MM.1S (cell line): ENCODE data around the gene IL12RB1.

Source experiments
- CTCF ChIP-seq: fragments of 300-600 bp; sonication (generic); IDR thresholded peaks from 2 replicates; pipeline ENCODE4 v1.5.1; 2016; ENCODE audit warnings: antibody characterized with exemption, low read length, mixed read lengths
- EZH2 ChIP-seq: fragments of 300-600 bp; sonication (generic); optimal IDR thresholded peaks from 2 replicates; pipeline ENCODE3; 2017; ENCODE audit warnings: low read depth, mild to moderate bottlenecking, antibody characterized with exemption, low read length, mixed read lengths

- TF ChIP-seq CTCF: no peak
- no peak for TF ChIP-seq EZH2
These were observed 40.5 kb downstream of the IL12RB1 start for GRCh38 chr19:18046059-18046718.
